ENCODE results near the gene JMJD7.
A peak's percentile ranks its signal among the peaks of the same experiment; 100 is the strongest.
"Not testable (repeated sequence)": the region's sequence is repeated elsewhere in the genome, so short reads cannot be mapped to it uniquely, and the experiment has no call there.

JMJD7 gene

DNA sequence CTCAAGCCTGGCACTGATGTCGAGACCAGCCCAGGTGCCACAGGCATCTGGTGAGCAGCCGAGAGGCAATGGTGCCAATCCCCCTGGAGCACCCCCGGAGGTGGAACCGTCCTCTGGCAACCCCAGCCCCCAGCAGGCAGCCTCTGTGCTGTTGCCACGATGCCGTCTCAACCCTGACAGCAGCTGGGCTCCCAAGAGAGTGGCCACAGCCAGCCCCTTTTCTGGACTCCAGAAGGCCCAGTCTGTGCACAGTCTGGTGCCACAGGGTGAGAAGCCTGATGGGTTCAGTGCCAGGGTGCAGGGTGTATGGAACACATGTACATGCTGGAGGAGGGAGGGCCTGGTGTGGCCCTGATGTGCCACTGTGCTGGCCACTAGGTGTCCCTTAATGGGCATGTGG is 4.9 kb upstream of the JMJD7 start:
- Mint-ChIP-seq H3K27ac (no peak overlapping the region), H3K4me1 (ENCODE audit: low read depth) (peaks cover 5% of the 10 kb centered on the region), H3K9me3 (no peaks in the 10 kb centered on the region), H3K4me3 (no peak overlapping the region), H3K36me3 (ENCODE audit: low read depth) (peaks cover 70% of the 10 kb centered on the region), H3K27me3 (no peaks in the 10 kb centered on the region)
- DNase-seq = no peak

- no peak for DNase-seq
- no peaks in the 10 kb centered on the region for H3K9me3 Mint-ChIP-seq
- H3K27ac Mint-ChIP-seq = no peak overlapping the region
- H3K36me3 Mint-ChIP-seq (ENCODE audit: low read depth) = peaks cover 68% of the 10 kb centered on the region
- peaks cover 6% of the 10 kb centered on the region for H3K4me1 Mint-ChIP-seq (ENCODE audit: low read depth)
- H3K27me3 Mint-ChIP-seq = no peaks in the 10 kb centered on the region
- H3K4me3 Mint-ChIP-seq = no peak overlapping the region
Measured at GRCh38 chr15:41823502-41823901, 4.4 kb upstream of the JMJD7 start.

DNA sequence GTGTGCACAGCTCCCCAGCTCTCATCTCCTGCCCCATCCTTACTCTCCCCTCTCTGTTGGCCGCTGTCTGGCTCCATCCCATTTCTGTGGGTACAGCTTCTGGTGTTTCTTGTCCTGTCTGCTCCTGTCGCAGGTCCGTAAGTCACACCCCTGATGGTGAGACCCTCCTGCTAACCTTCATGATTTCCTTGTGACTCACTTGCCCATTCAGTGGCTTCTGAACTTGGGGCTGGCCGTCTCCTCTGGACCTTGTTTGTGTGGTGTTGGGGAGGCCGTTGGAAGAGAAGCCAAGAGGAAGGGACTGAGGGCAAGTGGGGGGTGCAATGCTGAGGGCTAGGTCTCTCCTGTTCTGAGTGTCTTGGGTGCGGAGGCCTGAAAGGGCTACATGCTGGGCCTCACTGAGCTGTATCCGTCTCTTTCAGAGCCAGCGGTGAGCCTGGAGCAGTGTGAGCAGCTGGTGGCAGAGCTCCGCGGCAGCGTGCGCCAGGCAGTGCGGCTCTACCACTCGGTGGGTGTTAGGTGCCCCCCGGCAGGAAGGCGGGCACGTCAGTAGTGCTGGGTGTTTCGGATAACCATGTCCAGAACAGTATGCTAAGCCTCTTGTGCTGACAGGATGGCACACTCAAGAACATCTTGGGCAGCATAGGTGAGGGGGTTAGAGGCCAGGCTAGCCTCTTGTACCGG is 3.7 kb upstream of the JMJD7 start:
- Mint-ChIP-seq H3K27me3 (no peaks in the 10 kb centered on the region), H3K9me3 (no peaks in the 10 kb centered on the region), H3K36me3 (ENCODE audit: low read depth) (peaks cover 61% of the 10 kb centered on the region), H3K4me1 (ENCODE audit: low read depth) (peaks cover 12% of the 10 kb centered on the region), H3K27ac (no peak overlapping the region), H3K4me3 (no peak overlapping the region)
- DNase-seq = no peak

GRCh38 chr15:41825145-41825544 is 2.7 kb upstream of the JMJD7 start:
- Mint-ChIP-seq H3K27ac (no peak overlapping the region), H3K27me3 (no peaks in the 10 kb centered on the region), H3K36me3 (ENCODE audit: low read depth) (peaks cover 54% of the 10 kb centered on the region), H3K9me3 (no peaks in the 10 kb centered on the region), H3K4me1 (ENCODE audit: low read depth) (peaks cover 21% of the 10 kb centered on the region), H3K4me3 (no peak overlapping the region)
- no peak for DNase-seq

GRCh38 chr15:41825572-41826535 is 2.0 kb upstream of the JMJD7 start:
- no peak overlapping the region for H3K4me3 Mint-ChIP-seq

GRCh38 chr15:41827290-41827879 is 507 bp upstream of the JMJD7 start:
- DNase-seq = no peak
- peak overlapping the region; percentile 88 for H3K27ac Mint-ChIP-seq

More at GRCh38 chr15:41825572-41826535, 2.0 kb upstream of the JMJD7 start:
- no peaks in the 10 kb centered on the region for H3K9me3 Mint-ChIP-seq
- H3K27ac Mint-ChIP-seq = peak overlapping the region; percentile 2
- DNase-seq = no peak
- H3K36me3 Mint-ChIP-seq (ENCODE audit: low read depth) = peaks cover 46% of the 10 kb centered on the region
- H3K27me3 Mint-ChIP-seq = no peaks in the 10 kb centered on the region
- peaks cover 26% of the 10 kb centered on the region for H3K4me1 Mint-ChIP-seq (ENCODE audit: low read depth)

GRCh38 chr15:41828807-41829141 is 882 bp downstream of the JMJD7 start:
- H3K27ac Mint-ChIP-seq = peak overlapping the region; percentile 88
- peak overlapping the region; percentile 83 for H3K4me3 Mint-ChIP-seq
- no peak for DNase-seq

More at GRCh38 chr15:41827290-41827879, 507 bp upstream of the JMJD7 start:
- peak overlapping the region; percentile 83 for H3K4me3 Mint-ChIP-seq
- no peaks in the 10 kb centered on the region for H3K9me3 Mint-ChIP-seq
- H3K4me1 Mint-ChIP-seq (ENCODE audit: low read depth) = peaks cover 42% of the 10 kb centered on the region
- no peaks in the 10 kb centered on the region for H3K27me3 Mint-ChIP-seq
- peaks cover 48% of the 10 kb centered on the region for H3K36me3 Mint-ChIP-seq (ENCODE audit: low read depth)

DNA sequence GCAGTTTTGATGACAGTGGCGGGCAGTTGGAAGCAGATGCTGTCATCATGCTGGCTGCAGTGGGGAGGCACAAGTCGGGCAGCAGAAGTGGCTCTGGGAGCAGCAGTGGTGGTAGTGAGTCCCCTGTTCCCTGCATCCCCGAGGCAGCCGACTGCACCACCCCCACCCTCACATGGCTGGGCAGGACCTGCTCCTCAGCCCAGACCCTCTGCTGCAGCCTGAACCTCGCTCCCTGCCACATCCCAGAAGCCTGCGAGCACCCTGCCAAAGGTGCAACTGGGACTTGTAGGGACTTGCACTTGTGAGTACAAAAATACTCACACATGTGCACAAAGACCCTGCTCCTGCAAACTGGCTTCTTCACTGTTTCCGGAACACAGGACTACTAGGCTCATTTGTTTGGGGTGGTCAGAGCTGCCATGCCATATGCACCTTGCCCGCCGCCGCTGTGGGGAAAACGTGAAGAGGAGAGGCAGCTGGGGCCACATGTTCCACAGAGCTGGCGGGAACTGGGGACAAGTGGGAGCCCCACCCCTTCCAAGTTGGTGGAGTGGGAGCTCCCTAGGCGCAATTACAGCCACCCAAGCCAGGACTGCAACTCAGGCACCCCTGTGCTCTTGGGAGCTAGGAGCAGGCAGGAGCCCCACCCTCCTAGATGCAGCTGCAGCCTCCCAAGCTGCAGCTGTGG is 2.2 kb downstream of the JMJD7 start:
- Mint-ChIP-seq H3K27me3 (no peaks in the 10 kb centered on the region), H3K27ac (peak overlapping the region; percentile 28), H3K4me1 (ENCODE audit: low read depth) (peaks cover 58% of the 10 kb centered on the region), H3K36me3 (ENCODE audit: low read depth) (peaks cover 30% of the 10 kb centered on the region), H3K9me3 (no peaks in the 10 kb centered on the region), H3K4me3 (no peak overlapping the region)
- DNase-seq = no peak

More at GRCh38 chr15:41828807-41829141, 882 bp downstream of the JMJD7 start:
- peaks cover 53% of the 10 kb centered on the region for H3K4me1 Mint-ChIP-seq (ENCODE audit: low read depth)
- no peaks in the 10 kb centered on the region for H3K9me3 Mint-ChIP-seq
- peaks cover 42% of the 10 kb centered on the region for H3K36me3 Mint-ChIP-seq (ENCODE audit: low read depth)
- H3K27me3 Mint-ChIP-seq = no peaks in the 10 kb centered on the region

DNA sequence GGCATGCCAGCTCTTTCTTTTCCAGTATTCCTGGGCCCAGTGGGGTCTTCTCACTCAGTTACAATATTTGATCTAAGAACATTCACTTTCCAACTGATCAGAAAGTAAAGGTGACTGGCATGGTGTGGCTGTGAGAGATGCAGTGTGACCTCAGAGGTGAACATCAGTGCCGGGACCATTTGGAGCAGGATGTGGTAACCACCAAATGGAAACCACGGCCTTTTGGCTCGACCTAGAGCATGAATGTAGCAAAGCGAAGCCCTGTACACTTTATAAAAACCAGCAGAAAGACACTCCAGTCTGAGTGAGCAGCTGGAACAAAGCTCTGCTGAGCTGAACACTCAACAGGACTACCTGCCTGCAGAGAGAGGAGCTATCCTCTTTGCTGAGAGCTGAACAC is 3.4 kb downstream of the JMJD7 start:
- peak; percentile 50 for DNase-seq
- Mint-ChIP-seq H3K27ac (peak overlapping the region; percentile 84), H3K36me3 (ENCODE audit: low read depth) (peaks cover 27% of the 10 kb centered on the region), H3K4me3 (peak overlapping the region; percentile 20), H3K4me1 (ENCODE audit: low read depth) (peaks cover 59% of the 10 kb centered on the region)
- H3K27me3 Mint-ChIP-seq, H3K9me3 Mint-ChIP-seq: not testable (repeated sequence)

GRCh38 chr15:41832208-41832607 is 4.3 kb downstream of the JMJD7 start:
- Mint-ChIP-seq H3K9me3 (no peaks in the 10 kb centered on the region), H3K36me3 (ENCODE audit: low read depth) (peaks cover 31% of the 10 kb centered on the region), H3K27me3 (no peaks in the 10 kb centered on the region), H3K27ac (no peak overlapping the region), H3K4me3 (no peak overlapping the region), H3K4me1 (ENCODE audit: low read depth) (peaks cover 58% of the 10 kb centered on the region)
- no peak for DNase-seq

GRCh38 chr15:41832875-41833274 is 5.0 kb downstream of the JMJD7 start:
- no peak for DNase-seq
- H3K27ac Mint-ChIP-seq = peak overlapping the region; percentile 50

DNA sequence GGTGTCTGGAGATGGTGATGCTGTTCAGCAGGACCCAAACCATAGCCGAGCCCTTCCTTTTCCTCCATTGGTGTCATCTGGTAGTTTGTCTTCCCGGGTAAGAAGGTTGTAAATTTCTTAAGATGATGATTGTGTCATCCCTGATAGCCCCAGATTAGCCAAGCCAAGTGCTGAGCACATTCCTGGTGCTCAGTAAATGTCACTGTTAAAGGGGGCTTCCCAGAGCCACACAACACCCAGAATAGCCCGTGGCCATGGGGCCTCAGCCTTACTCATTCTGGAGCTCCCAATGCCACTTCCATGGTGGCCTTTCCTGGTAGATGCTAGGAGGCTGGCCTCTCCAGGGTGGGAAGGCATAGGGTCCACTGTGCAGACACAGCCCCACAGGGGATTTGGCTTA is 6.2 kb downstream of the JMJD7 start:
- Mint-ChIP-seq H3K27me3 (no peaks in the 10 kb centered on the region), H3K4me1 (ENCODE audit: low read depth) (peaks cover 49% of the 10 kb centered on the region), H3K4me3 (no peak overlapping the region), H3K27ac (no peak overlapping the region), H3K9me3 (no peaks in the 10 kb centered on the region), H3K36me3 (ENCODE audit: low read depth) (peaks cover 31% of the 10 kb centered on the region)
- no peak for DNase-seq

More at GRCh38 chr15:41832875-41833274, 5.0 kb downstream of the JMJD7 start:
- Mint-ChIP-seq H3K36me3 (ENCODE audit: low read depth) (peaks cover 35% of the 10 kb centered on the region), H3K9me3 (no peaks in the 10 kb centered on the region), H3K4me3 (no peak overlapping the region), H3K27me3 (no peaks in the 10 kb centered on the region), H3K4me1 (ENCODE audit: low read depth) (peaks cover 56% of the 10 kb centered on the region)

DNA sequence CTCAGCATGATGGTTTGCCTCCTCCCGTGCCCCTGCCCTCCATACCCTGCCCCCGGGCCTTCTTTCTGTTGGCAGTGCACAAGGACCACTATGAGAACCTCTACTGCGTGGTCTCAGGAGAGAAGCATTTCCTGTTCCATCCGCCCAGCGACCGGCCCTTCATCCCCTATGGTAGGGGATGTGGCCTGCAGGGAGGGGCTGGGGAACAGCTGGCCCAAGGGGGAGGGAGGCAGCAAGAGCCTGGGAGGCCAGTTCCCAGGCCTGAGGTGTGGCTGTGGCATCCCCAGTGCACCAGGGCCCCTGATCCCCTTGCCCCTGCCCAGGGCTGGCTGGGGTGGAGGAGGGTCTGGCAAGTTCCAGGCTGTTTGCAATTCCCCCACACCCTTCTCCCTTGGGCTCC is 8.2 kb downstream of the JMJD7 start:
- peaks cover 33% of the 10 kb centered on the region for H3K4me1 Mint-ChIP-seq (ENCODE audit: low read depth)
- no peaks in the 10 kb centered on the region for H3K9me3 Mint-ChIP-seq
- no peak overlapping the region for H3K4me3 Mint-ChIP-seq
- no peak overlapping the region for H3K27ac Mint-ChIP-seq
- no peak for DNase-seq
- peaks cover 37% of the 10 kb centered on the region for H3K36me3 Mint-ChIP-seq (ENCODE audit: low read depth)
- no peaks in the 10 kb centered on the region for H3K27me3 Mint-ChIP-seq

GRCh38 chr15:41836713-41837454 is 9.0 kb downstream of the JMJD7 start:
- Mint-ChIP-seq H3K27ac (no peak overlapping the region), H3K4me1 (ENCODE audit: low read depth) (peaks cover 25% of the 10 kb centered on the region), H3K4me3 (no peak overlapping the region), H3K9me3 (no peaks in the 10 kb centered on the region), H3K36me3 (ENCODE audit: low read depth) (peaks cover 30% of the 10 kb centered on the region), H3K27me3 (no peaks in the 10 kb centered on the region)
- DNase-seq = no peak
